Neuronal stem cell (in vitro differentiated cells): ENCODE data around the gene GALNT14.

Source experiments
- DNase-seq: peaks from one replicate; pipeline ENCODE4 v3.0.0-alpha.2; 2013; ENCODE audit warnings: low spot score
- H2AFZ ChIP-seq: one replicate; pipeline ENCODE4 v1.6.1; 2013; ENCODE audit warnings: mild to moderate bottlenecking, low read length, inconsistent platforms
- H2AK5ac ChIP-seq: 2 replicates; pipeline ENCODE4 v1.6.1; 2013; ENCODE audit warnings: low read depth, mild to moderate bottlenecking, inconsistent platforms, low read length, moderate library complexity, mixed read lengths
- H2BK120ac ChIP-seq: 2 replicates; pipeline ENCODE4 v1.6.1; 2013; ENCODE audit warnings: low read depth, mild to moderate bottlenecking, inconsistent platforms, low read length, moderate library complexity, mixed read lengths
- H2BK12ac ChIP-seq: one replicate; pipeline ENCODE4 v1.6.1; 2013; ENCODE audit warnings: low read length, inconsistent platforms
- H2BK15ac ChIP-seq: 2 replicates; pipeline ENCODE4 v1.6.1; 2013; ENCODE audit warnings: mild to moderate bottlenecking, low read length, inconsistent platforms, mixed read lengths
- H2BK5ac ChIP-seq: one replicate; pipeline ENCODE4 v1.6.1; 2013; ENCODE audit warnings: inconsistent platforms, mild to moderate bottlenecking, low read length, moderate library complexity
- H3K14ac ChIP-seq: one replicate; pipeline ENCODE4 v1.6.1; 2013; ENCODE audit warnings: low read length, inconsistent platforms
- H3K18ac ChIP-seq: 2 replicates; pipeline ENCODE4 v1.6.1; 2013; ENCODE audit warnings: low read length, inconsistent platforms
- H3K23ac ChIP-seq: 2 replicates; pipeline ENCODE4 v1.6.1; 2013; ENCODE audit warnings: low read depth, mild to moderate bottlenecking, mixed read lengths, low read length, inconsistent platforms; ENCODE audit not compliant: poor library complexity
- H3K27ac ChIP-seq: replicated peaks from 3 replicates; pipeline ENCODE4 v1.5.1; 2013; ENCODE audit warnings: low read length, inconsistent platforms
- H3K27me3 ChIP-seq, 3 experiments: 2 replicates each; pipeline ENCODE4 v1.6.1; 2013; ENCODE audit warnings: low read length in 3 of 3, mild to moderate bottlenecking in 2 of 3, inconsistent platforms in 1 of 3, low read depth in 1 of 3, mixed read lengths in 1 of 3, moderate library complexity in 1 of 3; ENCODE audit not compliant: control insufficient read depth in 3 of 3, insufficient read depth in 3 of 3
- H3K36me3 ChIP-seq, 2 donors: replicated peaks in 1 of 2; 2 replicates each; pipeline ENCODE4 v1.6.1; 2013; ENCODE audit warnings: low read length in 2 of 2; ENCODE audit not compliant: control insufficient read depth in 2 of 2, insufficient read depth in 2 of 2
- H3K4ac ChIP-seq: 2 replicates; pipeline ENCODE4 v1.6.1; 2013; ENCODE audit warnings: inconsistent platforms, mild to moderate bottlenecking, low read length, moderate library complexity
- H3K4me1 ChIP-seq, 2 donors: 1 replicate in 1 of 2; 2 replicates in 1 of 2; pipeline ENCODE4 v1.6.1; 2013; ENCODE audit warnings: low read length in 2 of 2, low read depth in 1 of 2; ENCODE audit not compliant: control insufficient read depth in 2 of 2, insufficient read depth in 1 of 2
- H3K4me2 ChIP-seq: one replicate; pipeline ENCODE4 v1.6.1; 2013; ENCODE audit warnings: mild to moderate bottlenecking, low read length, inconsistent platforms; ENCODE audit not compliant: insufficient read depth, poor library complexity, severe bottlenecking
- H3K4me3 ChIP-seq, 2 donors: 2 replicates each; pipeline ENCODE4 v1.5.1; 2013; ENCODE audit warnings: low read length in 2 of 2, mild to moderate bottlenecking in 2 of 2, inconsistent platforms in 1 of 2, moderate library complexity in 1 of 2
- H3K79me1 ChIP-seq: one replicate; pipeline ENCODE4 v1.6.1; 2013; ENCODE audit warnings: low read depth, mild to moderate bottlenecking, inconsistent platforms, low read length, moderate library complexity
- H3K9ac ChIP-seq: one replicate; pipeline ENCODE4 v1.6.1; 2013; ENCODE audit warnings: mild to moderate bottlenecking, low read depth, low read length, inconsistent platforms; ENCODE audit not compliant: poor library complexity
- H3K9me3 ChIP-seq, 2 donors: replicated peaks in 1 of 2; 2 replicates each; pipeline versions ENCODE3 to v1.6.1; 2013; ENCODE audit warnings: low read length in 2 of 2, mild to moderate bottlenecking in 2 of 2, inconsistent platforms in 1 of 2, low read depth in 1 of 2, mixed read lengths in 1 of 2, moderate library complexity in 1 of 2; ENCODE audit not compliant: control insufficient read depth in 2 of 2, insufficient read depth in 1 of 2
- H4K8ac ChIP-seq: one replicate; pipeline ENCODE4 v1.6.1; 2013; ENCODE audit warnings: low read depth, mild to moderate bottlenecking, inconsistent platforms, low read length, moderate library complexity
- H4K91ac ChIP-seq: one replicate; pipeline ENCODE4 v1.6.1; 2013; ENCODE audit warnings: low read length, low read depth, mild to moderate bottlenecking, inconsistent platforms; ENCODE audit not compliant: poor library complexity
- WGBS, 2 donors: extraction: QIAGEN DNeasy Blood & Tissue Kit; methylation state at CpG; one replicate each; pipeline ENCODE4 v1.1.7; 2013; ENCODE audit warnings: missing lambda C conversion rate in 2 of 2, mixed read lengths in 1 of 2; ENCODE audit not compliant: insufficient read length in 2 of 2, insufficient replicate concordance in 1 of 2; ENCODE audit errors: extremely low coverage in 2 of 2; 5-methylcytosine and 5-hydroxymethylcytosine counted together

The GALNT14 gene

DNA sequence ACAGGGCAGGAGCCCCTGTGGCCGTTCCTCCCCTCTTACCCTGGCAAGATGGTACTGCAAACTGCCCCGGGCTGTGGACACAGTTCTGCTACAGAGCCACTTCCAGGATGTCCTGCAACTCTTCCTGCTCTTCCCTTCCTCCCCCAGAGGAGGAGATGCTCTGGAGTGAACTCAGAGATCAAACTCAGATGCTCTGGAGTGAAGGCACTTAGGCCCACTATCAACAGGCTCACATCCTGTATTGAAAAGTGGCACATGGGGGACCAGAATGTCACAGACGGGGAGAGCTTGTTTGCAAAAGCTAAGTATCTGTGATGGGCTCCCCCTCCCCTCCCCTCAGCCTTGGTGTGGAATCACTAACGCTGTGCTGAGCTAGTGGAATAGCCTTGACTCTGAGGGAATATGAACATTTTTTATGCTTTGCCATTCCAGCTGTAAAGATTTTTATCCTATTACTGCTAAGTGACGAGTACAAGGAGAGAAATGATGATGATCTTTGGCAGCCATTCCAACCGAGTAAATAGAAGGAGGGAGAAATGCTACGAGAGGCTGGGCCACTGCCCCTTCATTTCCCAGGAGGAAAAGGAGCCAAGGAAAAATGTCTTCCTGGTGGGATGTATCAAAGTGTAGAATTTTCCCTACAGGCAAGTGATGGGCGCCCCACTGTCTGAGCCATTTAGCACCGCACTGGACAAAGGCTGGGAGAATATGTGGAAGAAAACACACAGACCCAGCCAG lies 152.6 kb downstream of the GALNT14 start:
- no peak overlapping the region for H3K18ac ChIP-seq
- no peaks in the 10 kb centered on the region for H3K79me1 ChIP-seq
- H4K91ac ChIP-seq = no peak overlapping the region
- no peak overlapping the region for H2AK5ac ChIP-seq
- no peak overlapping the region for H2BK12ac ChIP-seq
- WGBS, 2 donors = no CpG with 5 or more reads among the region's 9 CpGs
- no peak overlapping the region for H3K4ac ChIP-seq
- H3K4me2 ChIP-seq = no peak overlapping the region
- H2AFZ ChIP-seq = no peak overlapping the region
- H3K9ac ChIP-seq = no peak overlapping the region
- no peak overlapping the region for H3K23ac ChIP-seq
- H2BK120ac ChIP-seq = no peak overlapping the region
- no peak overlapping the region for H4K8ac ChIP-seq
- H3K4me3 ChIP-seq = no peak overlapping the region
- H3K9me3 ChIP-seq = no peaks in the 10 kb centered on the region
- no peak overlapping the region for H3K14ac ChIP-seq
- H3K4me1 ChIP-seq = peaks cover 0 to 13% of the 10 kb centered on the region in 2 donors
- no peaks in the 10 kb centered on the region for H3K36me3 ChIP-seq
- no peak overlapping the region for H3K27ac ChIP-seq
- H3K27me3 ChIP-seq = no peaks in the 10 kb centered on the region
- no peak for DNase-seq
- H2BK15ac ChIP-seq = no peak overlapping the region
- H2BK5ac ChIP-seq = no peak overlapping the region

DNA sequence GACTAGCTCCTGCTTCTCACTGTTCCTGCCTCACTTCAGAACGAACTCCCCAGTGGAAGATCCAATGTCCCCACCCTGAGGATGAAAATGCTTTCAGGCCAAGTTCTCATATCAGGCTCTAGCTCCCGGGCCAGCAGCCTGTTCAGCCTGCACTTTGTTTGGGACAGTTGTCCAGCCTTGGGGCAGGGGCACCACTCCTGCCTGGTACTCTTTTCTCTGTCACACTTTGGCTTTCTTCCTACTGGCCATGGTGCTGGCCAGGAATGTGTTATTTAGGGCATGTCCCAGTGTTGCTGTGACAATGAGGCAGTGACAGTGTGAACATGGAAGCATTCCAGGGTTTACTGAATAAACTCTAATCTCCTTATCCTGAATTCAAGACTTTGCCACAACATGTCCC lies 154.1 kb downstream of the GALNT14 start:
- H3K23ac ChIP-seq = no peak overlapping the region
- no peak overlapping the region for H4K8ac ChIP-seq
- peaks cover 0 to 13% of the 10 kb centered on the region in 2 donors for H3K4me1 ChIP-seq
- H2AK5ac ChIP-seq = no peak overlapping the region
- H3K4me2 ChIP-seq = no peak overlapping the region
- no peak overlapping the region for H2AFZ ChIP-seq
- no peak overlapping the region for H3K4me3 ChIP-seq
- H3K18ac ChIP-seq = no peak overlapping the region
- H3K14ac ChIP-seq = no peak overlapping the region
- H3K9ac ChIP-seq = no peak overlapping the region
- no peak overlapping the region for H4K91ac ChIP-seq
- no peak overlapping the region for H2BK15ac ChIP-seq
- no peak overlapping the region for H2BK5ac ChIP-seq
- WGBS, 2 donors = no CpG with 5 or more reads among the region's 2 CpGs
- DNase-seq = no peak
- no peaks in the 10 kb centered on the region for H3K27me3 ChIP-seq
- H3K36me3 ChIP-seq = no peaks in the 10 kb centered on the region
- H3K27ac ChIP-seq = no peak overlapping the region
- H3K79me1 ChIP-seq = no peaks in the 10 kb centered on the region
- H2BK120ac ChIP-seq = no peak overlapping the region
- no peak overlapping the region for H3K4ac ChIP-seq
- no peak overlapping the region for H2BK12ac ChIP-seq
- no peaks in the 10 kb centered on the region for H3K9me3 ChIP-seq

DNA sequence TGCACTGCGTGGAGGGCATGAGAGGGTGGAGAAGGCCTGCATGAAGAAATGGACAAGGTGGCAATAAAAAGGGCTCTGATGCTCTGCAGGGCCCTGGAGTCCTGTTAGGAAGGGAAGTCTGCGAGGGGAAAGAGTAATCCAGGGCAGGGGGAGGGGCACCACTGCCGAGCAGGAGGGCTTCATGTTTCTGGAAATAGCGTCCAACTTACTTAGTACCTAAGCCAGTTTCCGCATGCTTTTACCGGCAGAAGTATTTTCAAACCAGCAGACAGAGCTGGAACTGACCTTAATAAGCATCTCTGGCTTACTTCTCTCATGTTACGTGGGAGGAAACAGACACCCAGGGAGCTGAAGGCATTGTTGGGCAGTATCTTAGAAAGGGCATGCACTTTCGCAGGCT lies 156.7 kb downstream of the GALNT14 start:
- Histone ChIP-seq H3K4me2 (no peak overlapping the region), H2BK5ac (no peak overlapping the region), H3K14ac (no peak overlapping the region), H3K79me1 (no peaks in the 10 kb centered on the region), H2BK15ac (no peak overlapping the region), H3K9me3 (no peaks in the 10 kb centered on the region), H3K4me1 (peaks cover 0 to 9% of the 10 kb centered on the region in 2 donors), H3K4ac (no peak overlapping the region), H3K4me3 (no peak overlapping the region), H2AFZ (no peak overlapping the region), H3K9ac (no peak overlapping the region), H2BK12ac (no peak overlapping the region), H4K8ac (no peak overlapping the region), H3K23ac (no peak overlapping the region), H3K27me3 (no peaks in the 10 kb centered on the region), H4K91ac (no peak overlapping the region), H3K27ac (no peak overlapping the region), H2BK120ac (no peak overlapping the region), H3K18ac (no peak overlapping the region), H3K36me3 (no peaks in the 10 kb centered on the region), H2AK5ac (no peak overlapping the region)
- DNase-seq = no peak
- WGBS, 2 donors = no CpG with 5 or more reads among the region's 8 CpGs

- Histone ChIP-seq H2BK120ac (no peak overlapping the region), H2AFZ (no peak overlapping the region), H3K4me2 (no peak overlapping the region), H4K8ac (no peak overlapping the region), H3K4me3 (no peak overlapping the region), H2BK5ac (no peak overlapping the region), H3K14ac (no peak overlapping the region), H3K4ac (no peak overlapping the region), H4K91ac (no peak overlapping the region), H3K23ac (no peak overlapping the region), H3K9me3 (no peaks in the 10 kb centered on the region), H3K79me1 (no peaks in the 10 kb centered on the region), H2BK15ac (no peak overlapping the region), H2BK12ac (no peak overlapping the region), H3K36me3 (no peaks in the 10 kb centered on the region), H3K18ac (no peak overlapping the region), H3K27ac (no peak overlapping the region), H3K4me1 (peaks cover 0 to 9% of the 10 kb centered on the region in 2 donors), H2AK5ac (no peak overlapping the region), H3K9ac (no peak overlapping the region), H3K27me3 (no peaks in the 10 kb centered on the region)
- DNase-seq = no peak
- WGBS, 2 donors = no CpG with 5 or more reads among the region's 3 CpGs
Measured at GRCh38 chr2:30981096-30981495, 157.1 kb downstream of the GALNT14 start.
